ENCODE data around the gene PTGDS.

The PTGDS gene

GRCh38 chr9:136958898-136959850 is 18.1 kb upstream of the PTGDS start:
- no peak for DNase-seq

GRCh38 chr9:136960212-136960937 is 16.9 kb upstream of the PTGDS start:
- DNase-seq: no peak

GRCh38 chr9:136960938-136961275 is 16.4 kb upstream of the PTGDS start:
- DNase-seq: no peak

- DNase-seq: no peak
Observed at GRCh38 chr9:136961279-136962065, 15.8 kb upstream of the PTGDS start.

GRCh38 chr9:136962163-136962562 is 15.1 kb upstream of the PTGDS start:
- DNase-seq: no peak

GRCh38 chr9:136962701-136963248 is 14.5 kb upstream of the PTGDS start:
- DNase-seq: no peak

- no peak for DNase-seq
Observed at GRCh38 chr9:136963341-136963740, 14.0 kb upstream of the PTGDS start.

GRCh38 chr9:136963751-136964150 is 13.6 kb upstream of the PTGDS start:
- no peak for DNase-seq

GRCh38 chr9:136964171-136964689 is 13.1 kb upstream of the PTGDS start:
- DNase-seq: no peak

- no peak for DNase-seq
Observed at GRCh38 chr9:136964833-136965422, 12.4 kb upstream of the PTGDS start.

- no peak for DNase-seq
Observed at GRCh38 chr9:136965771-136966484, 11.4 kb upstream of the PTGDS start.

GRCh38 chr9:136968333-136969127 is 8.8 kb upstream of the PTGDS start:
- DNase-seq: no peak

- no peak for DNase-seq
Observed at GRCh38 chr9:136969150-136969549, 8.2 kb upstream of the PTGDS start.

- DNase-seq: no peak
Observed at GRCh38 chr9:136969774-136970173, 7.5 kb upstream of the PTGDS start.

GRCh38 chr9:136970361-136970760 is 6.9 kb upstream of the PTGDS start:
- DNase-seq: no peak

GRCh38 chr9:136971746-136972145 is 5.6 kb upstream of the PTGDS start:
- DNase-seq: no peak

- DNase-seq: no peak
Observed at GRCh38 chr9:136972335-136972734, 5.0 kb upstream of the PTGDS start.

- no peak for DNase-seq
Observed at GRCh38 chr9:136972743-136973142, 4.6 kb upstream of the PTGDS start.

GRCh38 chr9:136973618-136974617 is 3.4 kb upstream of the PTGDS start:
- DNase-seq: no peak
